Stimulated activated CD8-positive, alpha-beta memory T cell treated with anti-CD3 and anti-CD28 coated beads, Interleukin-4, amount 100 ng/mL, for 1 hour (primary cell): Measurements from ENCODE around the gene ANKRD24.
A peak's percentile ranks its signal among the peaks of the same experiment; 100 is the strongest.
"Not testable (repeated sequence)": the region's sequence is repeated elsewhere in the genome, so short reads cannot be mapped to it uniquely, and the experiment has no call there.

ENCODE experiments used
- DNase-seq, 2 donors: peaks; one replicate each; pipeline ENCODE4 v3.0.0-alpha.2; 2020; ENCODE audit warnings: low read depth in 2 of 2, low spot score in 1 of 2

The ANKRD24 gene

GRCh38 chr19:4182084-4182810 is at the start of gene ANKRD24, which contains the start of gene SIRT6:
TSS of gene ANKRD24 (plus strand) at chr19:4182689. CDS start at chr19:4186426, 3,737 bp downstream.
TSS of gene SIRT6 (minus strand) at chr19:4182563. CDS start at chr19:4182539, 24 bp downstream.
- DNase-seq, result peak; percentile 87 to 95

DNA sequence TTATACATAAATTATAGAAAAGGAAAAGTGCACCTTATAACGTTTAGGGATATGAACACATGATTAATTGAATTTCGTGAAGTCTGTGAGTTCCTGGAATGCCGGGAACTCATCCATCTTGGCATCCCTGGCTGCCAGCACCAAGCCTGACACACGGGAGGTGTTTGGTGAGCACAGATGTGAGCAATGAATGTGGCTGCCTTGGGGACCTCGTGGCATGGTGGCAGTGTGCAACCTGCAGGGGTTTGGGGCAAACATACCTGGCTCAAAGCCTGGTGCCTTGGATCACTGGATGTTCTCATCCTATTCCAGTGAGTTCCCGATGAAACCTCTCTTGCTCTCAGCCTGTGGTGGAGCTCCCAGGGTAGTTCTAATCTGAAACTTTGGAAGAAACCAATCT is 48.1 kb upstream of the ANKRD24 start:
- DNase-seq, result no peak

DNA sequence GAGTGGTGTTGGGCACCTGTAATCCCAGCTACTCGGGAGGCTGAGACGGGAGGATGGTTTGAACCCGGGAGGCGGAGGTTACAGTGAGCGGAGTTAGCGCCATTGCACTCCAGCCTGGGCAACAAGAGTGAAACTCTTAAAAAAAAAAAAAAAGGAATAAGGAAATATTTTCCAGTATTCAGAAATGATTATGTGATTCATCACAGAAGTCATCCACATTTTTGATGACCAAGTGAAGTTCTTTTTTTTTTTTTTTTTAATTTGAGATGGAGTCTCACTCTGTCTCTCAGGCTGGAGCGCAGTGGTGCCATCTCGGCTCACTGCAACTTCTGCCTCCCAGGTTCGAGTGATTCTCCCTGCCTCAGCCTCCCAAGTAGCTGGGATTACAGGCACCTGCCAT is 47.1 kb upstream of the ANKRD24 start:
- DNase-seq, result not testable (repeated sequence)

DNA sequence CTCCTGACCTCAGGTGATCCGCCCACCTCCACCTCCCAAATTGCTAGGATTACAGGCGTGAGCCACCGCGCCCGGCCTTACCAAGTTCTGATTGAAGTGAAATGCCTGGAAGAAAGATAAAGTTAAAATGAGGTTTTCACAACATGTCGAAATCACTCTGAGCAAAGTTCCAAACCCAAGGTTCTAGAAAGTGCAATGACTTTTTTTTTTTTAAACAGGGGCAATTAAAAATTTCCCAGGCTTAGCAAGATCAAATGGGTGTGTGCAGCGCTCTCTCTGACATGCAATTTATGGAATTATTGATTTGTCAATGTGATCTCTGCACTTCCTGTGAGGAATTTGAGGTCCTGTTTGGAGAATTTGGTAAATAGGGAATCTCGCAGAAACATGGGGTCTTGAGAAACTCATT is 45.8 kb upstream of the ANKRD24 start:
- DNase-seq, result no peak

DNA sequence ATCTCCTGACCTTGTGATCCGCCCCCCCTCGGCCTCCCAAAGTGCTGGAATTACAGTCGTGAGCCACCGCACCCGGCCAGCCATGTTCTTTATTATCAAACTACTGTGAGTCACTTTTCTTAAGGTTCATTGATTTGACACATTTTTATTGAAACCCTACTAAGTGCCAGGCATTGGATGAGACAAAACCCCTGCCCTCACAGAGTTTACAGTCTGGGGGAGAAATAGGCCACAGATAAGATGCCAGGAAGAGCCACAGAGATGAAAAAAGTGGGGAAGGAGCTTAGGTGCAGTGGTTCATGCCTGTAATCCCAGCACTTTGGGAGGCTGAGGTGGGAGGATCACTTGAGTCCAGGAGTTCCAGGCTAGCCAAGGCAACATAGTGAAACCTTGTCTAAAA is 44.0 kb upstream of the ANKRD24 start:
- DNase-seq, result no peak

DNA sequence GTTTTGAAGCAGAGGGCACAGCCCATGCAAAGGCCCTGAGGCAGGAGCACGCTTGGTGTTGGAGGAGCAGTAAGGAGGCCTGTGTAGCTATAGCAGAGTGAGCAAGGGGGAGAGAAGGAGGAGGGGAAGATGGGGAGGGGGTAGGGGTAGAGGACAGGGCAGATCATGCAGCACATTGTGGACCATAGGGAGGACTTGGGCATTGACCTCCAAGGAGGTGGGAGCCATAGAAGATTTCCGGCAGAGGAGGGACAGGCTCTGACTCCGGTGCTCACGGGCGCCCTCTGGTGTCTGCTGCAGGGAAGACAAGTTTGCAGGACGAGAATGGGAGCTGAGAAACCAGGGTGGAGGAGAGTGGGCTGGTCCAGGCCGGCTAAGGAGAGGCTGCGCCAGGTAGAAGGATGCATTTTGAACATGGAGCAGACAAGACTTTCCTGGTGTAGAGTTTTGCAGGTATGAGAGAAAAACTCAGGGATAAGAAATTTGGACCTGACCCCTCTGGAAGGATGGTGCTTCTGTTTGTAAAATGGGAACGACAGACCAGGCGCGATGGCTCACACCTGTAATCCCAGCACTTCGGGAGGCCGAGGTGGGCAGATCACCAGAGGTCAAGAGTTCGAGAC is 42.8 kb upstream of the ANKRD24 start:
- DNase-seq, result peak; percentile 78 to 81

DNA sequence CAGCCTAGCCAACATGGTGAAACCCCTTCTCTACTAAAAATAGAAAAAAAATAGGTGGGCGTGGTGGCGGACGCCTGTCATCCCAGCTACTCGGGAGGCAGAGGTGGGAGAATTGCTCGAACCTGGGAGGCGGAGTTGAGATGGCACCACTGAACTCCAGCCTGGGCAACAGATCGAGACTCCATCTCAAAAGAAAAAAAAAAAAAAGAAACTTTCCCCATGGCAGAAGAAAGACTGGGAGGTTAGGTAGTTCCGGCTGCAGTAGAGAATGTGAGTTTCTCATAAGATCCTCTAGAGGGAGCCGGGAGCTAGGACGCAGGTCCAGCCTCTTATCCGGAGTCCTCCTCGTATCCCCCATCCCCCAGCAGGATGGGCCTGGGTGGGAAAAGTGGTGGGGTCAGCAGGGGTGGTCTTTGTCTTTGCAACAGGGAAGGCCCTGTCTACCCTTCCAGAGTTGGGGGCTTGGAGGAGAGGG is 42.2 kb upstream of the ANKRD24 start:
- no peak for DNase-seq

- DNase-seq, result not testable (repeated sequence)
Measured at GRCh38 chr19:4142916-4143315, 39.6 kb upstream of the ANKRD24 start.

DNA sequence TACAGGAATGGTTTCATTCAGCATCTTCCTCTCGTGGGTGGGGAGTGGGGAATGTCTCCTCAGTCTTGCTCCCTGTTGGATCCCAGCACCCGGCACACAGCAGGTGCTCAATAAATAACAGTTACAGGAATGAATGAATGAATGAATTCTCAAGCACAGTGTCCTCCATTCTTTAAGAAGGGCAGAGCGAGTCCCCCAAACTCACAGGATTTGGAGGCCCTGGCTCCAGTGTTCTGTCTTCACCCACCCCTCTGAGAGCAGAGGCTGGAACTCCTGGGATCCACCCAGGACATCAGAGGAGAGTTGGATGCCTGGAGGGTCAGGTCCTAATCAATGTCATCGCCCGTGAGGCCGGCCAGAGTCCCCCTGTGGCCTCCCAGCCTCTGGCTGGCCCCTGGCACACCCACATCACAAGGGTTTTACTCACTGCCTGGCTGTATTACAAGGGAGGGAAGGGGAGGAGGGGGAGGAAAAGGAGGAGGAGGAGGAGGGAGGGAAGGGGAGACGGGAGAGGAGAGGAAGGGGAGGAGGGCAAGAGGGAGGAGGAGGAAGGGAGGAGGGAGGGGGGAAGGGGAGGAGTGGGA is 37.7 kb upstream of the ANKRD24 start:
- DNase-seq, result no peak

GRCh38 chr19:4149518-4150288 is 32.8 kb upstream of the ANKRD24 start:
- DNase-seq, result no peak

GRCh38 chr19:4151623-4152022 is 30.9 kb upstream of the ANKRD24 start:
- DNase-seq, result no peak

DNA sequence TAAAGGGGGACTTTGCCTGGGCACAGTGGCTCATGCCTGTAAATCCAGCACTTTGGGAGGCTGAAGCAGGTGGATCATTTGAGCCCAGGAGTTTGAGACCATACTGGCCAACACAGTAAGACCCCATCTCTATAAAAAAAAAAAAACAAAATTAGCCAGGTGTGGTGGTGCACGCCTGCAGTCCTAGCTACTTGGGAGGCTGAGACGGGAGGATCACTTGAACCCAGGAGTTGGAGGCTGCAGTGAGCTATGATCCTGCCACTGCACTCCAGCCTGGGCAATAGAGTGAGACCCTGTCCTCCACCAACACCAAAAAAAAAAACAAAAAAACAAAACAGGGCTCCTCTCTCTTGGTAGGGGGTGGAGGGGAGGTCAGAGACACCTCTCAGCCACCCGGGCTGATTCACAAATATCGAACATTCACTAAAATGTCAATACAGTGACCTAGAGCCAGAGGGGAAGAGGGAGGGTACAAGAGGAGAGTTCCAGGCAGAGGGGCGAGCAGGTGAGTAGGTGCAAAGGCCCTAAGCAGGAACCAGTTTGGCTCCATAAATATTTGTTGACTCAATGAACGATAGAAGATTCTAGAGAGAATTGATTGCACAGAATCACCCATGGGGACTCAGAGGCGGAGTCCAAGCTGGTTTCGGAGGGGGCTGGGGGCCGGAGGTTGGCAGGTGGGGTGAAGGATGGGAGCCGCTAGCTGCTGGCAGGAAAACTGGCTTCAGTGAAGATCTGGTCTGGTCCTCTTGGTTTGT is 30.1 kb upstream of the ANKRD24 start:
- no peak for DNase-seq

DNA sequence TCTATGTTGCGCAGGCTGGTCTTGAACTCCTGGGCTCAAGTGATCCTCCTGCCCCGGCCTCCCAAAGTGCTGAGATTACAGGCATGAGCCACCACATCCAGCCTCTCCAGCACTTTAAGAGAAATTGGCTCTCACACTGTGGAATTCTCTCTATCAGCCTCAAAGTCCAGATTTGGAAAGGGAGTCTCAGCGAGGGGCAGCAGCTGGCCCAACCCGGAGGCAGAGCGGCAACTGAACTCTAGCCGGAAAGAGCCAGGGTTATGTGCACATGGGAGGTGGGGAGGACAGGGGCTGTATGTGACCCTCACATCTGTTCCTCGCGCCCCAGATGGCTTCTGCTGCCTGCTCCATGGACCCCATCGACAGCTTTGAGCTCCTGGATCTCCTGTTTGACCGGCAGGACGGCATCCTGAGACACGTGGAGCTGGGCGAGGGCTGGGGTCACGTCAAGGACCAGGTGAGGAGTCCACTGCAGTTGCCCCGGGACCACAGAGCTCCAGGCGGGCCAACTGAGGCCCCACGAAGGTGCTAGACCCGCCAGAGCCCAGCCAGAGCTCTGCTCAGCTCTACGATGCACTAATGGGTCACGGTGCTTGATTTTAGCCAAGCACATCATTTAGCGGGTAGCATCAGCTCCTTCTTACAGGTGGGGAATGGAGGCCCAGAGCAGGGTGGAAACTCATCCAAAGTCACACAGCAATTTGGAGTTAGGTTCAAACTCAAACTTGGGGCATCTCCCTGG is 27.7 kb upstream of the ANKRD24 start:
- no peak for DNase-seq

- DNase-seq, result no peak
Measured at GRCh38 chr19:4157164-4157563, 25.3 kb upstream of the ANKRD24 start.

GRCh38 chr19:4157971-4158370 is 24.5 kb upstream of the ANKRD24 start:
- not testable (repeated sequence) for DNase-seq

DNA sequence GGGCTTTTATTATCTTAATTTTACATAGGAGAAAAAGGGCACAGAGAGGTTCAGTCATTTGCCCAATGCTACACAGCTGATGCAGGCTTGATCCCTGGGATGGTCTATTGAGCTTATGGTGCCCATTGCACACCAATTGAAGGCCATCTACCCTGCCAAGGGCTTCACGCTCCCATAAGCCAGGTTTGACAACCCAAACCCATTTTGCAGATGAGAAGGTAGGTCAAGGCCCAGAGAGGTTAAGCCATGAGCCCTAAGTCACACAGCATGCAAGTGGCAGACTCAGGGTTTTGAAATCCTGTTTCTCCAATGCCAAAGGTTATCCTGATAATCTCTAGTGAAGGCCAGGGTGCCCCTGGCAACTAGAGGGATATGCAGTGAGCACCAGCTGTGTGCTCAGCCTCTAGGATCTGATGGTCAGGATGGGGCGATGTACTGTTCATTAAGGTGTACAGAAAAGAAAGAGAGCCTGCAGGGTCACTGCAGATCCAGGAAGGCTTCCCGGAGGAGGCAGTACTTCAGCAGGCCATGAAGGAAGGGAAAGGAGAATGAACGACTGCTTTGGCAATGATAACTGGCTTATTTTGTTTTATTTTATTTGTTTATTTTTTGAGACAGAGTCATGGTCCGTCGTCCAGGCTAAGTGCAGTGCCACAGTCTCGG is 20.9 kb upstream of the ANKRD24 start:
- DNase-seq, result no peak

- no peak for DNase-seq
Measured at GRCh38 chr19:4164262-4164661, 18.2 kb upstream of the ANKRD24 start.

- no peak for DNase-seq
Measured at GRCh38 chr19:4171676-4172075, 10.8 kb upstream of the ANKRD24 start.

DNA sequence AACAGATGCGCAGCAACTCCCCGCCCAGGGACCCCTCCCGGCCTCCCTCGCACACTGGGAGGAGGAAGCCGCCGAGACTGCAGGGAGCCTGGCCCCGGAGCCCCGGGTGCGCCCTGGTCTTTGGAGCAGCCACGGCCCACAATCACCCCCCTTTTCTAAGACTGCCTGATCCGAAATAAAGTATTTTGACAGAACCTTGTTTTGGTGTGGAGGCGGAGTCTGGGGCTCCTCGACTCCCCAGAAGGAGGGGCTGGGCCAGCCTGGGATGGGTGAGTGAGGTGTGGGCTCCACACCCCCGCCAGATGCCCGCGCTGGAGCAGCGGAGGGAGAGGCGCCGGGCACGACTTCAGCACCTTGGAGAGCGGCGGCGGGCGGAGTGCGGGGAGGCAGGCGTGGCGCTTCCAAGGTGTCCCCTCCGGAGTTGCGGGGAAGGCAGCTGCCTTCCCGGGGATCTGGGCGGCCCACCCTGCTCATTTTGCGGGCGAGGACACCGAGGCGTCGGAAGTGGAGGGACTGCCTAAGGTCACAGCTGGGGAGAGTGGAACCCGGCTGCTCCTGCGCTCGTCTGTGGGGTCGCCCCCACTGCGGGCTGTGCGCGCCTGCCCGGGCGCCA is 9.5 kb upstream of the ANKRD24 start:
- DNase-seq, result peak; percentile 42
